HFF-Myc (cell line): ENCODE measurements around the gene PDSS1.

Source experiments
- DNase-seq: peaks from one replicate; pipeline ENCODE4 v3.0.0-alpha.2; 2011; ENCODE audit warnings: low read depth; ENCODE audit errors: extremely low read depth
- H3K4me3 ChIP-seq: replicated peaks from 2 replicates; pipeline ENCODE4 v1.5.1; 2011; ENCODE audit warnings: low read depth, mild to moderate bottlenecking, control low read depth, low read length
- CTCF ChIP-seq: IDR thresholded peaks from 2 replicates; pipeline ENCODE4 v1.5.1; 2012; ENCODE audit warnings: mild to moderate bottlenecking, low read depth, low read length, control low read depth; ENCODE audit errors: missing control alignments

The PDSS1 gene

DNA sequence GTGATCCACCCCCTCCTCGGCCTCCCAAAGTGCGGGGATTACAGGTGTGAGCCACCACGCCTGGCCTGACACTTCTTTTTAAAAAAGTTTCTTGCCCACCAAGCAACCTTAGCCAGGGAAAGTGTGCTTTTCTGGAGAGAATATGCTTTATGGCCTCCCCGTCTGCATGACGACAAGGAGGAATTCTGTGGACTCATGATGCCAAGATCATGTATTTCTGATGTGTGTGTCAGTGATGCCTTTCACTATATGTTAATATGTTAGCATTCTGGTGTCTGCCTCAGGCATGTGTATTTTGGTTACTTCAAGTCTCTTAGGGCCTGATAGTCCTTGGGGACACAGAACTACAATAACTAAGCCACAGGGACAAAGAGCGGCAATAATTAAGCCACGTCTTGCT lies 2.1 kb downstream of the PDSS1 start:
- peak overlapping the region; percentile 95; the same call in 1 of the 2 replicates for H3K4me3 ChIP-seq
- no peak for DNase-seq
- TF ChIP-seq CTCF = no peak

- DNase-seq = no peak
- H3K4me3 ChIP-seq = no peak overlapping the region
- TF ChIP-seq CTCF = no peak
Observed at GRCh38 chr10:26700884-26701630, 3.6 kb downstream of the PDSS1 start.

DNA sequence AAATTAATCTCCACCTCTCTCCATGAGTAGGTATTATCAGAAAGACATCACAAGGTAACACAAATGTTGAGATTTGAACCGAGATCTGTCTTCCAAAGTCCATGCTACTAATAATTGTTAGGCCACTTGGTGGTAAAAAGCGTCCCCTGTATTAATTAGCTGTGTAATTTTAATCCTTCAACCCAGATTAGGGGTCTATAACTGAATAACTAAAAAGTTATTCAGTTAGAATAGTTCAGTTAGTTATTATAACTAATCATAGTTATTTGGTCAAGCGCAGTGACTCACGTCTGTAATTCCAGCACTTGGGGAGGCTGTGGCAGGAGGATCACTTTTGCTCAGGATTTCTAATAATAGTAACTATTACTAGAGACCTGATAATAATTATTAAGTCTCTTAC lies 5.6 kb downstream of the PDSS1 start:
- TF ChIP-seq CTCF = no peak
- no peak overlapping the region for H3K4me3 ChIP-seq
- DNase-seq = no peak

DNA sequence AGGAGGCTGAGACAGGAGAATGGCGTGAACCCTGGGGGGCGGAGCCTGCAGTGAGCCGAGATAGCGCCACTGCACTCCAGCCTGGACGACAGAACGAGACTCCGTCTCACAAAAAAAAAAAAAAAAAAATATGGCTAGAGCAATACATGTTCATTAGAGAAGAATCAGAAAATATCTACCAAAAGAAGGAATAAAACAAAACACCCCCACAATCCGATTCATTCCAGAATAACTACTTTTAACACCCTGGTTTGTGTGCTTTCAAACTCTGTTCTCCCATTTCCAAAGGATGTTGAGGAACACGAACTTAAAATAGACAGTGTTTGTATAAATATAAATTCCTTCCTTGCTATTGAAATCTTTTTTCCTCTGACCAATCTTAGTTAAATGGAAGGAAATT lies 6.5 kb downstream of the PDSS1 start:
- H3K4me3 ChIP-seq = no peak overlapping the region
- TF ChIP-seq CTCF = no peak
- DNase-seq = no peak

DNA sequence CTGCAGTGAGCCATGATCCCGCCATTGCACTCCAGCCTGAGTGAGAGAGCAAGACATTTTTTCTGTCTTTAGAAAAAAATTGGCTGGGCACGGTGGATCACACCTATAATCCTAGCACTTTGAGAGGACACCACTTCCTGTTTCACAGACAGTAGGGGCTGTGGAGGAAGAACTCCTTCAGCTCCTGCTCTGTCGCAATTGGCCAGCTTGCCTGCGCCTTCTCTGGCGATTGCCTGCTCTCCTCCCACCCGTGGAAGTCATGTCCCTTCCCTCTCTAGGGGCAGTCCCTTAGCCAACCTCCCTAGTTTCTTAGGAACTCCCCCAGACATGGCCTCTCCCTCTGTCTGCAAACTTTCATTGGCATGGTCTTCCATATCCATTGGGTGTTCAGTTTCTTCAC lies 8.7 kb downstream of the PDSS1 start:
- DNase-seq = no peak
- no peak for TF ChIP-seq CTCF
- no peak overlapping the region for H3K4me3 ChIP-seq

DNA sequence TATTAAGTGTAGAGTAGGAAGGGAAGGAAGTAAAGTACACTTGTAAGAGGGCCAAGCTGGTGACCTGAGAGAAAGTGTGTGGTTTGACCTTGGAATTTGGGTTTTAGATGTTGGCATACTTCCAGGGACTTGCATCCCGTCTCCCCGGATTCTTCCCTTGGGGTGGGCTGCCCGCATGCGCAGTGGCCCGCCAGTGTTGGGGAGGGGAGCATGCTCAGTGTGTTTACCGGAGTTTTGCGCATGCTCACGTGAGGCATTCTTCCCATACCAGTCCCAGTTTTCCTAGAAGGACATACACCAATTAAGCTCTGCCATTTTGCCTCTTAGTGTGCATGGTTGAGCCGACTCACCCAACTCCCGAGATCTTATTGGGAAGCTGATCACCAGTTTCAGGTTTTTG lies 9.4 kb downstream of the PDSS1 start:
- no peak for TF ChIP-seq CTCF

DNA sequence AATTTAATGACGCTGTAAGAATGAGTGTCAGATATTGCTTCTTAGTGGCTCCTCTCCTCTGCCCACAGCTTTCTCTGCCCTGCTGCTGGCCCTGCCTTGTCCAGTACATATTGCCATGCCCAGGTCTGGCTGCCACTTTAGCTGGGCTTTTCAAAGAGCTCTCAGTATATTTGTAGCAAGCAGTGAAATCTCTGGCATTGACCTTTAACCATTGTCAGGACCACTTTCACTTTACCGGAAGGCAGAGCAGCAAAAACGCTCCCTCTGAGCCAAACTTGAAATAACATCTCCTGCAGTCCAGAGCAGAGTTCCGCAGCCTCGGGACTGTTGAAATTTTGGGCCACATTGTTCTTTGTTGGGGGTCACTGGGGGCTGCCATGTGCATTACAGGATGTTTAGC lies 13.8 kb downstream of the PDSS1 start:
- no peak overlapping the region for H3K4me3 ChIP-seq
- no peak for TF ChIP-seq CTCF
- no peak for DNase-seq

More for the DNA sequence above, 9.4 kb downstream of the PDSS1 start:
- no peak for DNase-seq
- H3K4me3 ChIP-seq = no peak overlapping the region
